ENCODE measurements around the gene SRSF6. TPM values are rescaled to one million over a fixed set of nuclear protein-coding genes. Genes with fewer than 3 reads are reported as not detected.

Gene SRSF6
- total and polyA plus RNA-seq, 2 of the 4 experiments (the other 2 are of a cell fraction) = 72.4 to 134 TPM

GRCh38 chr20:43508604-43509040 is 50.9 kb downstream of the SRSF6 start:
- Histone ChIP-seq H3K27ac (ENCODE audit: insufficient read depth, low read length) (no peak overlapping the region), H3K9me3 (ENCODE audit: control insufficient read depth, insufficient read depth, low read length) (peaks cover 2% of the 10 kb centered on the region), H3K4ac (ENCODE audit: low read depth, low read length) (no peak overlapping the region), H2BK5ac (ENCODE audit: low read depth, low read length, poor library complexity, severe bottlenecking) (no peak overlapping the region), H3K4me3 (ENCODE audit: insufficient read depth, low read depth, low read length) (no peak overlapping the region), H3K27me3 (ENCODE audit: control insufficient read depth, insufficient read depth, low read length) (peaks cover 34% of the 10 kb centered on the region), H4K5ac (ENCODE audit: low read depth, low read length) (no peak overlapping the region), H3K14ac (replicated peaks; ENCODE audit: low read depth, low read length) (no peak overlapping the region), H3K9me1 (ENCODE audit: insufficient read depth, low read length) (peaks cover 5% of the 10 kb centered on the region), H2AK5ac (ENCODE audit: low read depth, low read length) (no peak overlapping the region), H3K56ac (ENCODE audit: extremely low read depth, insufficient read depth, low read length) (no peak overlapping the region), H2AK9ac (replicated peaks; ENCODE audit: low read depth, low read length, poor library complexity) (no peak overlapping the region), H4K8ac (ENCODE audit: low read depth in 2 of 2, low read length in 2 of 2) (no peak overlapping the region), H4K91ac (ENCODE audit: insufficient read depth, low read depth, low read length) (no peak overlapping the region), H2AFZ (replicated peaks; ENCODE audit: low read length, poor library complexity) (no peak overlapping the region), H4K20me1 (ENCODE audit: insufficient read depth, low read length) (no peaks in the 10 kb centered on the region), H3K4me1 (ENCODE audit: control insufficient read depth, insufficient read depth, low read length) (peaks cover 7% of the 10 kb centered on the region; the same call in 1 of the 2 replicates), H3K36me3 (ENCODE audit: control insufficient read depth, insufficient read depth, low read length) (no peaks in the 10 kb centered on the region), H3K4me2 (ENCODE audit: low read depth, low read length) (no peak overlapping the region), H3K9ac (ENCODE audit: low read depth, low read length) (no peak overlapping the region), H3K18ac (ENCODE audit: low read depth, low read length) (no peak overlapping the region), H3K23ac (ENCODE audit: low read depth, low read length) (no peak overlapping the region), H2BK120ac (ENCODE audit: low read depth, low read length) (no peak overlapping the region), H2BK20ac (ENCODE audit: low read depth, low read length) (no peak overlapping the region), H2BK15ac (ENCODE audit: low read depth, low read length) (no peak overlapping the region), H3K79me1 (ENCODE audit: low read depth in 1 of 2, low read length in 2 of 2) (peaks cover 0 to 3% of the 10 kb centered on the region in 2 experiments; a peak in 1 of 4 replicates)
- intact Hi-C loops (cut with micrococcal nuclease) (no loop called here), dilution Hi-C loops (cut with HindIII; ENCODE audit: low sequenced_read_pairs, unreplicated experiment) (no loop called here), in situ Hi-C loops (cut with MboI; ENCODE audit: low sequenced_read_pairs) (no loop called here)
- BruUV-seq (replicated peaks) = no TSS peak
- no peak for ATAC-seq (ENCODE audit: low read depth)
- CTCF ChIA-PET = interaction anchor here (0.9 kb wide), 1 partner anchor 15 kb away, joined by 3 read pairs; no protein-coding TSS in a partner anchor
- no peak for DNase-seq
- WGBS, 2 experiments (ENCODE audit: extremely low coverage in 2 of 2, insufficient read length in 1 of 2) = 60% methylated on average over 1 of the region's 11 CpGs; no CpG with 5 or more reads in 1 of the 2 experiments
- no peak for TF ChIP-seq RFX5 (IDR thresholded peaks at IDR 0.05; ENCODE audit: low read depth, low read length)
- TF ChIP-seq RAD21 (IDR thresholded peaks at IDR 0.05; ENCODE audit: low read length) = no peak
- no peak for TF ChIP-seq BHLHE40 (IDR thresholded peaks at IDR 0.05; ENCODE audit: low read depth, low read length)
- no peak for TF ChIP-seq MAZ (IDR thresholded peaks at IDR 0.05; ENCODE audit: borderline replicate concordance, low read depth, low read length)
- TF ChIP-seq CTCF (conservative IDR thresholded peaks at IDR 0.05; ENCODE audit: low read depth, low read length) = no peak
- TF ChIP-seq ELK1 (IDR thresholded peaks at IDR 0.05; ENCODE audit: borderline replicate concordance, low read depth, low read length) = no peak
- TF ChIP-seq NFE2L2 (IDR thresholded peaks at IDR 0.05; ENCODE audit: low read depth, low read length) = no peak
- TF ChIP-seq MAFK (IDR thresholded peaks at IDR 0.05; ENCODE audit: low read depth, low read length) = no peak
- TF ChIP-seq RCOR1 (IDR thresholded peaks at IDR 0.05; ENCODE audit: insufficient replicate concordance, low read length) = no peak
- TF ChIP-seq SMC3 (IDR thresholded peaks at IDR 0.05; ENCODE audit: low read depth, low read length) = no peak
- TF ChIP-seq POLR2A (IDR thresholded peaks at IDR 0.05; ENCODE audit: low read depth, low read length) = no peak
- TF ChIP-seq FOS (IDR thresholded peaks at IDR 0.05; ENCODE audit: low read depth, low read length) = no peak
- TF ChIP-seq CEBPB (IDR thresholded peaks at IDR 0.05; ENCODE audit: low read depth, low read length) = no peak
- POLR2A ChIA-PET (ENCODE audit: unreplicated experiment) = no interaction called here
